HG02588 (cell line): Measurements from ENCODE around the gene SUGCT.
"Not testable (repeated sequence)": the region's sequence is repeated elsewhere in the genome, so short reads cannot be mapped to it uniquely, and the experiment has no call there.

Experiments used
- ATAC-seq: cut with Tn5 transposase; IDR thresholded peaks from one replicate; pipeline ENCODE4 v1.9.1; 2021; ENCODE audit warnings: mild to moderate bottlenecking, moderate library complexity; ENCODE audit not compliant: unreplicated experiment

Gene SUGCT

GRCh38 chr7:40393660-40394059 lies 258.9 kb downstream of the SUGCT start:
- no peak for ATAC-seq

GRCh38 chr7:40394400-40394799 lies 259.6 kb downstream of the SUGCT start:
- ATAC-seq = no peak

DNA sequence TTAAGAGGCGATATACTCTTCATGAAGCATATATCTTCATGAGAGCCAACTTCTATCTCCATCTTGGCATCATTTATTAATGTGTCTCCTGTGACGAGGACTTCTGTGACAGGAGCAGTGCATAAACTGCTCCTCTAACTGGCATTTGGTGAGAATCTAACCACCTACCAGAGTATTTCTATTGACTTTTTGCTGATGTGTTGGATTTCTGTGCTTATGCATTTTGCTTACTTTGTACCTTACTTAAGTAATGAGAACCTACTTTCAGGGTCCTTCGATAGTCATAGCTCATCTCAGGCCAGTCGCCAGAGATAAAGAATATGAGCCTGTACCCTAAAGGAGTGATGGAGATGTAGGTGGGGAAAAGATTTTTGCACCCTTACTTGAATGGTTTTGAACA lies 265.7 kb downstream of the SUGCT start:
- ATAC-seq = no peak

GRCh38 chr7:40401406-40401805 lies 266.6 kb downstream of the SUGCT start:
- ATAC-seq = no peak

- no peak for ATAC-seq
Observed at GRCh38 chr7:40402661-40403060, 267.9 kb downstream of the SUGCT start.

GRCh38 chr7:40403703-40404476 lies 269.1 kb downstream of the SUGCT start:
- no peak for ATAC-seq

DNA sequence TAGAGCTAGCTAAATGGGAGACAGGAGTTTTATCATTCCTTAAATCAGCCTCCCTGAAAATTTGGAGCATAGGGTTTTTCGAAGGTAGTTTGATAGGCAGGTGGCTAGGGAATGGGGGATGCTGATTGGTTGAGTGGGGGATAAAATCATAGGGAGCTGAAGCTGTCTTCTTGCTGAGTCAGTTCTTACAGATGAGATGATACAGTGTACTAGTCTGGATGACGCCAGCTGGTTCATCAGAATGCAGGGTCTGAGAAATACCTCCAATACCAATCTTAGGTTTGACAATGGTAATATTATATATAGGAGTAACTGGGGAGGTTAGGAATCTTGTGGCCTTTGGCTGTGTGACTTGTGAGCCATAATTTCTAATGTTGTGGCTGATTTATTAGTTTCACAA lies 271.2 kb downstream of the SUGCT start:
- ATAC-seq = no peak

DNA sequence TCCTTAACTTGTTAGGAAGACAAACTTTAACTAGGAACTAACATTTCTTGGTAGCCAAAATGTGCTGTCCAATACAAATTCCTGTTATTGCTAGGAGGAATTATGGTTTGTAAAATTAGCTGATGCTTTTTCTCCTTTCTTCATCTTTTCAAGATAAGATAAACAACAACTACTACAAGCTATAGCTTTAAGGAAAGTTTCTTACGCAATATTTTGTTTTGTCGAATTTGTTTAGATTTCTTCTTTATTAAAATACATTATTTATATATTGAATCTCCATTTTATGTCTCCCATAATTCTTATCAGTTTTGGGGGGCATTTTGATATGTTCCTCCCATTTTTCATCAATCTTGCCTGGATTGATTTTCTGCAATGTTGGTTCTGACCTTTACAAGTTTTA lies 277.5 kb downstream of the SUGCT start:
- ATAC-seq = no peak

DNA sequence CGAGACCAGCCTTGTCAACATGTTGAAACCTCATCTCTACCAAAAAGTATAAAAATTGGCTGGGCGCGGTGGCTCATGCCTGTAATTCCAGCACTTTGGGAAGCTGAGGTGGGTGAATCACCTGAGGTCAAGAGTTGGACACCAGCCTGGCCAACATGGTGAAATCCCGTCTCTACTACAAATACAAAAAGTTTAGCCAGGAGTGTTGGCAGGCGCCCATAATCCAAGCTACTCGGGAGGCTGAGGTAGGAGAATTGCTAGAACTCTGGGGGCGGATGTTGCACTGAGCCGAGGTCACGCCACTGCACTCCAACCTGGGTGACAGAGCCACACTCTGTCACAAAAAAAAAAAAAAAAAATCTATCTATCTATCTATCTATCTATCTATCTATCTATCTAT lies 279.9 kb downstream of the SUGCT start:
- not testable (repeated sequence) for ATAC-seq

- ATAC-seq = no peak
Observed at GRCh38 chr7:40418448-40418847, 283.6 kb downstream of the SUGCT start.

GRCh38 chr7:40418983-40419382 lies 284.2 kb downstream of the SUGCT start:
- ATAC-seq = no peak

DNA sequence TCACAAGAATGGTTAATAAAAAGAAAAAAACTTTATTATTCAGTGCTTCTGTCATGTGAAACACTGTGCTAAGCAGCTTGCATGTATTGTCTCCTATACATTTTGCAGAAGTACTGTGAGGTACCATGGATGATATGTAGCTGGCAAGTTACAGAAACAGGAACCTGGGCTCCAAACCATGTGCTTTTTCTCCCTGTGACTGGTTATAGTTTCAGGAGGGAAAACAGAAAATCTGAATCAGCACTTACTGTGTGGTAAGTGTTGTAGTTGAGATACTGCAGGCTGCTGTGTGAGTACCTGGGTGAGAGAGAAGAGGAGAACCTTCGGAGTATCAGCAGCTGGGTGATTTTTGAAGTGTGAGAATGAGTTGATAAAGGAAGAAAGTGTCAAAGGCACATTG lies 285.0 kb downstream of the SUGCT start:
- no peak for ATAC-seq

GRCh38 chr7:40421433-40421832 lies 286.6 kb downstream of the SUGCT start:
- ATAC-seq = no peak

- ATAC-seq = no peak
Observed at GRCh38 chr7:40425696-40426095, 290.9 kb downstream of the SUGCT start.

DNA sequence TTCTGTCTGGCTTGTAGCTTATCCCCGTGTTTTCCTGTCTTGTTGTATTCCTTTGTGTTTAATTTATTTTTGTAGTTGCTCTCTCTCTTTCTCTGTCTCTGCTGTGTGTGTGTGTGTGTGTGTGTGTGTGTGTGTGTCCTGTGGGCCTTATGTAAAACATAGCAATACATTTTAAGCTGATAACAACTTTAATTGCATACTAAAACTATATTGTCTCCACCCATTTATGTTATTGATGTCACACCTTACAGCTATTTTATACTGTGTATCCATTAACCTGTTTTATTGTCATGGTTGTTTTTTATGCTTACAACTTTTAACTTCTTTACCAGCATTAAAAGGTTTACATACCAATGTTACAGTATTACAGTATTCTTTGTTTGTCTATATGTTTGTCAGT lies 293.6 kb downstream of the SUGCT start:
- no peak for ATAC-seq

DNA sequence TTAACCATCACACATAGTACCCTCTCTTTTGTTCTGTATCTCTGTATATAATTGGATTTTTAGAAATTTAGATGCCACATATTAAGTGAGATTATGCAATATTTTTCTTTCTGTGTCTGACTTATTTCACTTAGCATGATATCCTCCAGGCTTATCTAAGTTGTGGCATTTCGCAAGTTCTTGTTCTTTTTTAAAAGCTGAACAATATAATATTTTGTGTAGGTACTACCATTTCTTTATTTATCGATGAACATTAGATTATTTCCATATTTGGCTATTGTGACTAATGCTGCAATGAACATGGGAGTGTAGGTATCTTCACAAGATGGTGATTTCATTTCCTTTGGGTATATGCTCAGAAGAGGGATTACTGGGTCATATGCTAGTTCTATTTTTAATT lies 295.0 kb downstream of the SUGCT start:
- ATAC-seq = no peak

DNA sequence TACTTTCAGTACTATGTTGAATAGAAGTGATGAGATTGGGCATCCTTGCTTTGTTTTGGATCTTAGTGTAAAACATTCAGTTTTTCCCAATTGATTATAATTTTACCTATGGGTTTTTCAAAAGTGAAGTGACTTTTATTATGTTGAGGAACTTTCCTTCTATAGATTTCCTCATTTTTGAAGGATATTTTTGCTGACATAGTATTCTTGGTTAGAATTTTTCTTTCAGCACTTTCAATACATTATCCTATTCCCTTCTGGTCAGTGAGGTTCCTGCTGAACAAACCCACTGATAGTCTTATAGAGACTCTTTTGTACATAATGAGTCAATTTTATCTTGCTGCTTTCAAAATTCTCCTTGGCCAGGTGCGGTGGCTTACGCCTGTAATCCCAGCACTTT lies 297.2 kb downstream of the SUGCT start:
- no peak for ATAC-seq

- ATAC-seq = no peak
Observed at GRCh38 chr7:40436710-40437109, 301.9 kb downstream of the SUGCT start.

- ATAC-seq = no peak
Observed at GRCh38 chr7:40437498-40437897, 302.7 kb downstream of the SUGCT start.

DNA sequence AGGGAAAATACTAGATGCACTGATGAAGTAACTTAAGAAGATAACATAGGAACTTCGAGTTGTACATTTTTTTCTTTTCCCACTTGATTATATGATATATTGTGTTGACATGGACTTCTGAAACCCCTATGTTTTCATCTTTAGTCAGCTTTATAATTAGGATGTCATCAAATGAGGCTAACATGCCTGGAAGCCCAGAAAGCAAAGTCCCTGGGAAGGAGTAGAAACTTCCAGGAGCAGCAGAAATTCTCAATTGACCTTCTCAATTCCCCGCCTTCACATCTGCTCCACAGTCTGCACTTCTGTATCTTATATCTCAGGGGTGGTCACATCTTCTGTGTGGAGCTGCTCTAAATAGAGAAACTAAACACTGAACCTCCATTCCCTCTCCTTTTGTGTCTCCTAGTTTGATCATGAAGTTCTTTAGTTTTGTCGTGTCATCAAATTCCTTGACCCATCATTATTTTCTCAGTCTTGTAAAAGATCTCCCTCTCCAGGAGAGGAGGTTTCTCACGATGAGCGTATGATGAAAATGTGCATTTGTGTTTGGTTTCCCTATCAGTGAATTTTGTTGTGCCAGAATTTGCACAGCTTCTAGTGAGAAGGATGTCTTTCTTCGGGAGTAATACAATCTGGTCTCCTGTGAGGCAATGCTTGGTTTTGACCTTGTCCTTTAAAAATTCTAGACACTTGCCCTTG lies 303.3 kb downstream of the SUGCT start:
- no peak for ATAC-seq

DNA sequence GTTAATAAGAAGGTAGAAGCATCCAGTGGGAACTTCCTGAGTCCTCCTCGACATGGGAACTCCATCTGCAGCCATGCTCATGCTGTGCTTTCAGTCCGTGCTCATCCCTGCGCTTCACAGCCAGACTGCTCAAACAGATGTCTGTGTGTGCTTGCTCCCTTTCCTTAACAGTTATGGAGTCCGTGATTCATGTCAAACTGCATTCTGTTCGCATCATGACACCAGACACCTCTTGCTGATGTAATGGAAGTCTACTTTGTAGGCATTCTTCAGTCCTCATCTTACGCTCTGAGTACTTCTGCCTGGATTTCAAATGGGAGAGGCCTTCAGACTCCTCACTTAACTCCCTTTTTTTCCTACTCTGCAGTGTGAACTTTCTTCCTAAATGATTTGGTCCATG lies 304.9 kb downstream of the SUGCT start:
- no peak for ATAC-seq

DNA sequence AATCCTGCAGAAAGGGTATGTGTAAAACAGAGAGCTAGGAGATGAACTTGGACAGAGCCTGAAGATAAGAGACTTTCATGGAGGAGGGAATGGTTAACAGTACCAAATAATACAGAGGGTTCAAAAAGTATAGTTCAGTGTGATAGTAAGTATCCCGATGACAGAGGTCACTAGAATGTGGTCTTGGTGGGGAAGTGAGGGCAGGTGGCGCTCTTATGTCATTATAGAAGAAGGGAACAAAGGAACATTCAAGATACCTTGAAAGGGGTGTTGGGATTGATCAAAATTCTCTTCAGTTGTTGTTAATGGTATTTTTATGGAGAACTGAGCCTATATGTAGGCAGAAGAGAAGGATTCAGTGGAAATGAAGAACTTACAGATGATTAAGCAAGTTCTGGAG lies 312.5 kb downstream of the SUGCT start:
- no peak for ATAC-seq

GRCh38 chr7:40455485-40455884 lies 320.7 kb downstream of the SUGCT start:
- no peak for ATAC-seq
